Type B pancreatic cell (in vitro differentiated cells): ENCODE data around the gene ADD3. TPM values are rescaled to one million over a fixed set of nuclear protein-coding genes. Genes with fewer than 3 reads are reported as not detected.

Experiments used
- DNase-seq: peaks from one replicate; pipeline ENCODE4 v3.0.0; 2021; ENCODE audit warnings: mixed read lengths; ENCODE audit not compliant: unreplicated experiment; ENCODE audit errors: extremely low spot score
- H3K27ac Mint-ChIP-seq: 2 replicates; pipeline ENCODE4 v1.8.0; 2021; ENCODE audit warnings: mild to moderate bottlenecking, mixed read lengths
- H3K27me3 Mint-ChIP-seq: 2 replicates; pipeline ENCODE4 v1.8.0; 2021; ENCODE audit warnings: mixed read lengths
- H3K36me3 Mint-ChIP-seq: 2 replicates; pipeline ENCODE4 v1.8.0; 2021; ENCODE audit warnings: mixed read lengths
- H3K4me1 Mint-ChIP-seq: one replicate; pipeline ENCODE4 v1.8.0; 2021; ENCODE audit warnings: mixed read lengths; ENCODE audit not compliant: unreplicated experiment
- H3K4me3 Mint-ChIP-seq: 2 replicates; pipeline ENCODE4 v1.8.0; 2021; ENCODE audit warnings: mild to moderate bottlenecking, mixed read lengths
- H3K9me3 Mint-ChIP-seq: 2 replicates; pipeline ENCODE4 v1.8.0; 2021; ENCODE audit warnings: mixed read lengths
- CTCF ChIP-seq: fragments of 200-600 bp; sonication (generic); conservative IDR thresholded peaks from 2 replicates; pipeline ENCODE4 v1.5.0; 2021; ENCODE audit warnings: antibody characterized with exemption, mild to moderate bottlenecking
- total RNA-seq: library from RNA; stranded (reverse); gene quantifications from 2 replicates; pipeline ENCODE4 v1.2.1, GENCODE V29; 2021; ENCODE audit warnings: low replicate concordance

ADD3 gene
- total RNA-seq, 1 donor from 2014 or later, result 183 TPM

DNA sequence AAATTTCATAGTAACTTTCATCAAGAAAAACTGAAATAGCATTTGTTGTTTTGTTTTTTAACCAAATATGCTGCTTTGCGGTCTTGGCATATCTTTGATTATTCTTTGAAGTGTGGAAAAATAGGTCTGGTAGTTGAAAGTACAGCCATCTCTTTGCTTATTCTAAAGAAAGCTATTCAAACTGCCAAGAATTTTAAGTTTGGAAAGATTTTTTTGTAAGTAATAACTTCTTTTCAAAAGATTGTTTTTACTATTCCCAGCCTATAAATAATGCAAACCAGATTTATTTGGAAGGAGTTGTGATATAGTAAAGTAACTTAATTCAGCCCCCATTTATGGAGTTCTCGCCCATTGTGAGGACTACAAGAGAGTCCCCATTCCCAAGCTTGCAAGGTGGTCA lies 87.0 kb downstream of the ADD3 start:
- H3K27ac Mint-ChIP-seq, result no peak overlapping the region
- H3K36me3 Mint-ChIP-seq, result peaks cover 10% of the 10 kb centered on the region
- TF ChIP-seq CTCF, result no peak

DNA sequence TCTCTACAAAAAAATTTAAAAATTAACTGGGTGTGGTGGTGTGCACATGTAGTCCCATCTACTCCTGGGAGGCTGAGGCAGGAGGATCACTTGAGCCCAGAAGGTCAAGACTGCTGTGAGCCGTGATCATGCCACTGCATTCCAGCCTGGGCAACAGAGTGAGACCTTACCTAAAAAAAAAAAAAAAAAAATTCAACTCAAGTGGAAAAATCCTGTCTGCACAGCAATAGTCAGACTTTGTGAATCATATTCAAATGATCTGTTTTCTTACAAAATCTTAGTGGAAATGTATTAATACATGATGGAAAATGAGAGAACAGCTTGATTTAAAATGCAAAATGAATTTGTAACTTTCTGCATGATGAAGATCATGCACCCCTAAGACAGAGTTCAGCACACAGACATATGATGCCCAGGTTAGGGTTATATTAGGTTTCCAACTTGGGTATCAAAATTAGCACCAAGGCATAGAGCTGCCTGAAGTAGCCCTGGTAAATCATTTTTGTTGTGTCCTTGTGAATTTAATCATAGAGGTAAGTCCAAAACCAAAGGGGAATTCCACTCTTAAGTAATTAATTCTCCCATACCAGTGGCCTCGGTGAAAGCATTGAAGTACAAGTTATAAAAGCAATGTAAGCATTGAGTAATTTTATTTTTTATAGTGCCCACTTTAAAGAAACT lies 93.8 kb downstream of the ADD3 start:
- H3K27ac Mint-ChIP-seq, result no peak overlapping the region
- no peak for DNase-seq
- H3K9me3 Mint-ChIP-seq, result no peaks in the 10 kb centered on the region
- peaks cover 1% of the 10 kb centered on the region for H3K4me1 Mint-ChIP-seq
- no peak for TF ChIP-seq CTCF
- no peak overlapping the region for H3K4me3 Mint-ChIP-seq
- no peaks in the 10 kb centered on the region for H3K27me3 Mint-ChIP-seq
- peaks cover 18% of the 10 kb centered on the region for H3K36me3 Mint-ChIP-seq

More for the DNA sequence above, 87.0 kb downstream of the ADD3 start:
- Mint-ChIP-seq H3K4me1 (peaks cover 5% of the 10 kb centered on the region), H3K27me3 (no peaks in the 10 kb centered on the region), H3K4me3 (no peak overlapping the region), H3K9me3 (no peaks in the 10 kb centered on the region)
- no peak for DNase-seq

GRCh38 chr10:110103921-110104461 lies 96.2 kb downstream of the ADD3 start:
- Mint-ChIP-seq H3K4me3 (no peak overlapping the region), H3K27ac (no peak overlapping the region), H3K36me3 (peaks cover 23% of the 10 kb centered on the region), H3K9me3 (no peaks in the 10 kb centered on the region), H3K27me3 (no peaks in the 10 kb centered on the region), H3K4me1 (no peaks in the 10 kb centered on the region)
- no peak for DNase-seq
- no peak for TF ChIP-seq CTCF

- Mint-ChIP-seq H3K27ac (no peak overlapping the region), H3K27me3 (no peaks in the 10 kb centered on the region), H3K4me3 (no peak overlapping the region), H3K36me3 (peaks cover 30% of the 10 kb centered on the region), H3K9me3 (no peaks in the 10 kb centered on the region), H3K4me1 (no peaks in the 10 kb centered on the region)
- TF ChIP-seq CTCF, result no peak
- no peak for DNase-seq
Measured at GRCh38 chr10:110105873-110106272, 98.1 kb downstream of the ADD3 start.

GRCh38 chr10:110107430-110107829 lies 99.6 kb downstream of the ADD3 start:
- Mint-ChIP-seq H3K4me1 (no peaks in the 10 kb centered on the region), H3K9me3 (no peaks in the 10 kb centered on the region), H3K27me3 (no peaks in the 10 kb centered on the region), H3K36me3 (peaks cover 23% of the 10 kb centered on the region), H3K4me3 (no peak overlapping the region), H3K27ac (no peak overlapping the region)
- TF ChIP-seq CTCF, result no peak
- no peak for DNase-seq
